ENCODE measurements around the gene CUL7.
"Not testable (repeated sequence)": the region's sequence is repeated elsewhere in the genome, so short reads cannot be mapped to it uniquely, and the experiment has no call there.

Gene CUL7

DNA sequence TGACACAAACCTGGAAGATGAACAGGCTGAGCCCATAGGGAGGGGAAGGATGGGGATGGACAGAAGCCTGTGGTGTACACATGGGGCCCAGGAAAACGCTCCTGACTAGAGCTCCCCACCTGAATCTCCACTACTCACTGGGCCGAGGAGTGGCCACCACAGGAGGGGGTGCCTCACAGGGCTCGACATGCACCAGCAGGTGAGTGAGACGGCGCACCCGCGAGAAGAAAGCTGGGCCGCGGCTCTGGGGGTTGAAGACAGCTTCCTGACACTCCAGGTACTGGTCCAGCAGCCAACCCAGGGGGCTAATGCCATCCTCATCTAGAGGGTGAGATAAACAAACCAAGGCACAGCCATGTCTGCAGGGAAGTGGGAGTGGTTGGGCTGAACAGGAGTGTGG is 10.3 kb downstream of the CUL7 start:
- no peak for DNase-seq

DNA sequence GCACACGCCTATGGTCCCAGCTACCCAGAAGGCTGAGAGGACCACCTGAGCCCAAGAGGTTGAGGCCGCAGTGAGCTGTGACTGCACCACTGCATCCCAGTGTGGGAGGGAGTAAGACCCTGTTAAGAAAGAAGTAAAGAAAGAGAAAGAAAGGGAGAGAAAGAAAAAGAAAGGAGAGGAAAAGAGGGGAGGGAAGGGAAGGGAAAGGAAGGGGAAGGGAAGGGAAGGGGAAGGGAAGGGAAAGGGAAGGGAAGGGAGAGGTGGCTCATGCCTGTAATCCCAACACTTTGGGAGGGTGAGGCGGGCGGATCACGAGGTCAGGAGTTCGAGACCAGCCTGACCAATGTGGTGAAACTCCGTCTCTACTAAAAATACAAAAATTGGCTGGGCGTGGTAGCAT is 12.2 kb downstream of the CUL7 start:
- DNase-seq = not testable (repeated sequence)

- no peak for DNase-seq
Observed at GRCh38 chr6:43040542-43041257, 13.0 kb downstream of the CUL7 start.

DNA sequence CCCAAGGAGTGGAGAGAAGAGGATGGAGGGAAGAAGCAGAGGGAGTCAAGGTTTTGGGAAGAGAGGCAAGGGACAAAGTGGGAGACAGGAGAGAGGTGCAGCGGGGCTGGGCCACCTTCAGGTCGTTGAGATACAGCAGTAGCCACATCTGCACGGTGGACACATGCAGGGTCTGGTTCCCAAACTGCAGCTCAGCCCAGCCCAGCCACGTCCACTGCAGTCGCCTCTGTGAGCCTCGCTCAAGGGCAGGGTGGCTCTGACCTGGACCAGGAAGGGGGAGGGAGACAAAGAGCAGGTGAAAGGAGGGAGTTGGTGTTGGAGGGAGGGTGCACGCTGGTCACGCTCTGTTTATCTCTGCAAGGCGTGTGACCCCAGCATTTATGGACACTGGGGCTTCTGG is 14.9 kb downstream of the CUL7 start:
- DNase-seq = no peak

GRCh38 chr6:43037706-43038105 is 15.9 kb downstream of the CUL7 start:
- DNase-seq = no peak

GRCh38 chr6:43037197-43037596 is 16.5 kb downstream of the CUL7 start:
- no peak for DNase-seq

GRCh38 chr6:43036712-43037111 is 16.9 kb downstream of the CUL7 start:
- no peak for DNase-seq

DNA sequence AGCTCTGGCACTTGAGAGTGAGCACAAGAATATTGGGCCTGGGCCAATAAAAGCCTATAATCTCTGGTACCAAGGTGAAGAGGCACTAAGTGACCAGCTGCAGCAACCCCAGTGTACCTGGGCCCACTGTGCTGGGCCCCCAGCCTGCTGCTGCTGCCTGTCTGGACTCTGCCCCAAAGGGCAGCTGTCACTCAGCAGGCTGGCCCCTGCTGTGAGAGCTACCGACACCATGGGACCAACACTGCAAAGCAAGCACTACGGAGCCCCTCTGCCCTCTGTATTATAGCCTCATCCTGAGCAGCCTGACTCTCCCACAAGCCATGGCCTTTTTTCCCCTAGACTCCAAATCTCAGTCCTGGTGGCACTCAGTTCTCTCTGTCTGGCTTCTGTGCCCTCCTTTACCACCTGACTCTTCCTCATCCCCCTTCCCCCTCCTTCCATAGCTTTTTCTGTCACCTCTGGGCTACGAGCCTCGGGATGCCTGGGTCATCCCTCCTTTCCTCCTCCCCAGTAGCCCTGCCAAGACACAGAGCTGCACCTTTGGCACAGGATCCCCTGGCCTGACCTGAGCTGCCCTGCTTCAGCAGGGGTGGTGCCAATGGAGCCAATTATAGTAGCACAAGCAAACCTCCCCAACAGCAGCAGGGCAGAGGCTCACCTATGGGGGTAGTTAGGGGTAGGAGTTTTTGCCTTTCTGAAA is 18.0 kb downstream of the CUL7 start:
- no peak for DNase-seq

GRCh38 chr6:43034190-43034525 is 19.5 kb downstream of the CUL7 start:
- no peak for DNase-seq

- DNase-seq = no peak
Observed at GRCh38 chr6:43033496-43034189, 20.0 kb downstream of the CUL7 start.

DNA sequence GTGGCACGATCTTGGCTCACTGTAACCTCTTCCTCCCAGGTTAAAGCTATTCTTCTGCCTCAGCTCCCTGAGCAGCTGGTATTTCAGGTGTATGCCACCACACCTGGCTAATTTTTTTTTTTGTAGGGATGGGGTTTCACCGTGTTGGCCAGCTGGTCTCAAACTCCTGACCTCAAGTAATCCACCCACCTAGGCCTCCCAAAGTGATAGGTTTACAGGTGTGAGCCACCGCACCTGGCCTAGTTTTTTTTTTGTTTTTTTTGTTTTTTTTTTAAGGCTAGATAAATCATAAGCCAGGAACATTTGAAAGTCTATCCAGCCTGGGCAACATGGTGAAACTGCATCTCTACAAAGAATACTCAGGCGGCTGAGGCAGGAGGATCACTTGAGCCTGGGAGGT is 21.3 kb downstream of the CUL7 start:
- DNase-seq = no peak

- DNase-seq = no peak
Observed at GRCh38 chr6:43029120-43029519, 24.5 kb downstream of the CUL7 start.

DNA sequence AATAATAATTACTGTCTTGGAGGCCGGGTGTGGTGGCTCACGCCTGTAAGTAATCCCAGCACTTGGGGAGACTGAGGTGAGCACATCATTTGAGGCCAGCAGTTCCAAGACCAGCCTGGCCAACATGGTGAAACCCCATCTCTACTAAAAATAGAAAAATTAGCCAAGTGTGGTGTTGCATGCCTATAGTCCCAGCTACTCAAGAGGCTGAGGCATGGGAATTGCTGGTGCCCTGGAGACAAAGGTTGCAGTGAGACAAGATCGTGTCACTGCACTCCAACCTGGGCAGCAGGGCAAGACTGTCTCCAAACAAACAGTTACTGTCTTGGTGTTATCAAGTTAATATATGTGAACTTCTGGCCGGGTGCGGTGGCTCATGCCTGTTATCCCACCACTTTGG is 27.3 kb downstream of the CUL7 start:
- DNase-seq = no peak

DNA sequence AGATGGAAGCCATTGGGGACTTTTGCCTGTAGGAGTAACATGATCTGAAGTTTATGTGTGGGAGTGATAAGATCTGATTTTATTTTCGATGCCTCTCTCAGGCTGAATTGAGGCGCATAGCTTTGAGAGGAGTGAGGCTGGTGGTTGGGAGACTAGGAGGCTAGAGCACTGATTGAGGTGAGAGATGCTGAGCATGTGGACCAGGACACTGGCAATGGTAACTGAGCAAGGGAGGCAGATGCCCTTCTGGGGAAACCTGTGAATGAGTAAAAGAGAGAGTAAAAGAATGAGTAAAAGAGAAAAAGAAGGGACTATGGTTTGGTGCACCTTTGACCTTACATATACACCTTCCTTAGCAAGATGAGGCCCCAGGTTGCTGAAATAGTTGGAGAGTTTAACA is 29.2 kb downstream of the CUL7 start:
- no peak for DNase-seq

GRCh38 chr6:43021270-43022047 is 32.2 kb downstream of the CUL7 start, which contains the start of gene RRP36:
Gene RRP36, plus strand, starts transcription at chr6:43021623. Its CDS starts 32 bp downstream, at chr6:43021655.
- DNase-seq = peak; percentile 42

- no peak for DNase-seq
Observed at GRCh38 chr6:43020847-43021246, 32.8 kb downstream of the CUL7 start.

- DNase-seq = no peak
Observed at GRCh38 chr6:43020052-43020705, 33.5 kb downstream of the CUL7 start.

DNA sequence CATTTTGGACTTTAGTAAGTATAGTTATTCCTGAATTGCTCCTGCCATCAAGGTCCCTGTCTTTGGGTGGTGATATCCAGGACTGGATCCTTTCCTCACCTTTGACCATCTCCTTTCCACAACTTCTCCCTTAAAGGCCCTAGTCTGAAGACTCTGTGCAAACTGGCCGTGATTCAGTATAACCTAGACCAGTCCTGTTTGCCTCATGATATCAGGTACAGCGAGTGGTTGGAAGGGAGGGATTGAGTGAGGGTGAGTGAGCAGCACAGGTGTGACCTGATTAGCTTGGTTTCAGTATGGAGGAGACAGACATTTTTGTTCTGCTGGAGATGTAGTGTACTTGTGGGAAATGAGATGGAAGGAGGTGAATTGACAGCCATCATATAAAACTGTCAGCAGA is 34.5 kb downstream of the CUL7 start:
- DNase-seq = no peak

GRCh38 chr6:43016943-43017334 is 36.7 kb downstream of the CUL7 start:
- no peak for DNase-seq

- no peak for DNase-seq
Observed at GRCh38 chr6:43016176-43016942, 37.3 kb downstream of the CUL7 start.

DNA sequence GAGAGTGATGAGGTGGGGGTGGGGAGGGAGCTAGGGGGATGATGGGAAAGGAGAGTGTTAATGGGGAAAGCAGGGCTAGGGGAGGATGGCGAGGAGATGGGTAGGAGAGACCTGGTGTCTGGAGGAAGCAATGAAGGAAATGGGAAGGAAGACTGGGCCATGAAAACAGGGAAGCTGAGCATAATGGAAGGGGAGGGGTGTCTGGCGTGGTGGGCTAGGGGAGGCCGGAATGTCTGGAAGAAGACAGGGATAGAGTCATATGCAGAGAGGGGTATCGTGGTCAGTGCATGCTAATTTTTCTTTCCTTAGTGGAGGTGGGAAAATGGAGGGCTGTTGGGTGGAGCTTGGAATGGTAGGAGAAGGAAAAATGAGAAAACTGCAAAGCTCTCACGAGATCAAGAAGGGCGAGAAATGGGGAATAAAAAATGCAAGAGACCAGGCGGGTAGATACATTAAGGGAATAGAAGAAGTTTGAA is 39.2 kb downstream of the CUL7 start:
- DNase-seq = no peak

Data from T1000 (cell line).